Calu3 (cell line): ENCODE results near the gene PNMA1. TPM values are rescaled to one million over a fixed set of nuclear protein-coding genes. Genes with fewer than 3 reads are reported as not detected.

Experiments used
- BruUV-seq: library from RNA; stranded (reverse); fragments of 400-500 nt; replicated peaks from 2 replicates; lab custom pipeline; 2021; lab: Mats Ljungman, UMichigan
- CTCF ChIA-PET: fragments of 300-600 bp; sonication (Branson Sonifier 250); formaldehyde crosslinking; loops from one replicate; lab custom pipeline; 2022; ENCODE audit warnings: antibody characterized with exemption; lab: Charles Lee
- DNase-seq: peaks from one replicate; pipeline ENCODE4 v3.0.0; 2022
- H3K27ac Mint-ChIP-seq: one replicate; pipeline ENCODE4 v1.8.0; 2022; ENCODE audit warnings: mixed read lengths; ENCODE audit not compliant: unreplicated experiment
- H3K27me3 Mint-ChIP-seq: one replicate; pipeline ENCODE4 v1.8.0; 2022; ENCODE audit warnings: mixed read lengths; ENCODE audit not compliant: unreplicated experiment
- H3K36me3 Mint-ChIP-seq: one replicate; pipeline ENCODE4 v1.8.0; 2022; ENCODE audit warnings: mild to moderate bottlenecking, moderate library complexity, mixed read lengths; ENCODE audit not compliant: insufficient read depth, unreplicated experiment
- H3K4me1 Mint-ChIP-seq: one replicate; pipeline ENCODE4 v1.8.0; 2022; ENCODE audit warnings: mild to moderate bottlenecking, low read depth, mixed read lengths; ENCODE audit not compliant: unreplicated experiment
- H3K4me3 Mint-ChIP-seq: one replicate; pipeline ENCODE4 v1.8.0; 2022; ENCODE audit warnings: mild to moderate bottlenecking, low read depth, moderate library complexity, mixed read lengths; ENCODE audit not compliant: unreplicated experiment
- H3K9me3 Mint-ChIP-seq: one replicate; pipeline ENCODE4 v1.8.0; 2022; ENCODE audit warnings: low read depth, mixed read lengths; ENCODE audit not compliant: unreplicated experiment
- CTCF ChIP-seq: fragments of 200-600 bp; IDR thresholded peaks from one replicate; pipeline ENCODE4 v1.8.0; 2022; ENCODE audit warnings: antibody characterized with exemption; ENCODE audit not compliant: unreplicated experiment
- intact Hi-C: fragments of 100-400 bp; cut with micrococcal nuclease; formaldehyde crosslinking; loops from one replicate; pipeline ENCODE4 v1.10.0; 2022; ENCODE audit not compliant: unreplicated experiment
- total RNA-seq: library from RNA; stranded (reverse); gene quantifications from 2 replicates; pipeline ENCODE4 v1.2.3, GENCODE V29; 2022

Gene PNMA1
- total RNA-seq, 1 experiment from 2014 or later, result 37.2 TPM

GRCh38 chr14:73752297-73752992 lies 38.3 kb upstream of the PNMA1 start:
- Mint-ChIP-seq H3K4me1 (peaks cover 77% of the 10 kb centered on the region), H3K9me3 (no peaks in the 10 kb centered on the region), H3K36me3 (peaks cover 27% of the 10 kb centered on the region), H3K27me3 (no peaks in the 10 kb centered on the region), H3K27ac (peak overlapping the region; percentile 83), H3K4me3 (peak overlapping the region; percentile 73)
- intact Hi-C loops, result no loop called here
- DNase-seq, result peak; percentile 48
- no peak for TF ChIP-seq CTCF
- no TSS peak for BruUV-seq
- CTCF ChIA-PET, result interaction anchor here (0.9 to 3.8 kb wide), 5 partner anchors 11 to 115 kb away, joined by 3 to 23 read pairs (median 4); no protein-coding TSS in a partner anchor

- intact Hi-C loops, result no loop called here
- CTCF ChIA-PET, result interaction anchor here (0.9 kb wide), 1 partner anchor 27 kb away, joined by 3 read pairs; no protein-coding TSS in a partner anchor
- H3K4me1 Mint-ChIP-seq, result peaks cover 77% of the 10 kb centered on the region
- H3K9me3 Mint-ChIP-seq, result no peaks in the 10 kb centered on the region
- BruUV-seq, result no TSS peak
- H3K27ac Mint-ChIP-seq, result no peak overlapping the region
- no peaks in the 10 kb centered on the region for H3K27me3 Mint-ChIP-seq
- H3K36me3 Mint-ChIP-seq, result peaks cover 28% of the 10 kb centered on the region
- DNase-seq, result no peak
- TF ChIP-seq CTCF, result no peak
- H3K4me3 Mint-ChIP-seq, result no peak overlapping the region
Measured at GRCh38 chr14:73751157-73751691, 37.0 kb upstream of the PNMA1 start.

GRCh38 chr14:73750531-73750901 lies 36.3 kb upstream of the PNMA1 start:
- Mint-ChIP-seq H3K4me3 (no peak overlapping the region), H3K36me3 (peaks cover 29% of the 10 kb centered on the region), H3K27ac (no peak overlapping the region), H3K9me3 (no peaks in the 10 kb centered on the region), H3K4me1 (peaks cover 71% of the 10 kb centered on the region), H3K27me3 (no peaks in the 10 kb centered on the region)
- DNase-seq, result no peak
- intact Hi-C loops, result no loop called here
- CTCF ChIA-PET, result interaction anchor here (1.3 kb wide), 1 partner anchor 9 kb away, joined by 6 read pairs; no protein-coding TSS in a partner anchor
- no TSS peak for BruUV-seq
- no peak for TF ChIP-seq CTCF

- BruUV-seq, result no TSS peak
- Mint-ChIP-seq H3K27ac (no peak overlapping the region), H3K27me3 (no peaks in the 10 kb centered on the region), H3K36me3 (peaks cover 28% of the 10 kb centered on the region), H3K4me3 (no peak overlapping the region), H3K9me3 (no peaks in the 10 kb centered on the region), H3K4me1 (peaks cover 71% of the 10 kb centered on the region)
- no peak for TF ChIP-seq CTCF
- DNase-seq, result no peak
- CTCF ChIA-PET, result interaction anchor here (0.9 to 1.3 kb wide), 2 partner anchors 8 to 9 kb away, joined by 3 to 6 read pairs; no protein-coding TSS in a partner anchor
- intact Hi-C loops, result no loop called here
Measured at GRCh38 chr14:73749706-73750530, 35.7 kb upstream of the PNMA1 start.
